Fibroblast of villous mesenchyme (primary cell): ENCODE measurements around the gene ANKRD44. TPM values are rescaled to one million over a fixed set of nuclear protein-coding genes. Genes with fewer than 3 reads are reported as not detected.
A peak's percentile ranks its signal among the peaks of the same experiment; 100 is the strongest.

Experiments used
- DNase-seq: peaks from one replicate; pipeline ENCODE4 v3.0.0-alpha.2; 2010; ENCODE audit warnings: low read depth
- H3K4me3 ChIP-seq: 2 replicates; pipeline ENCODE4 v1.5.1; 2011; ENCODE audit warnings: low read depth, mild to moderate bottlenecking, low read length
- CTCF ChIP-seq: IDR thresholded peaks from 2 replicates; pipeline ENCODE4 v1.5.1; 2012; ENCODE audit warnings: low read depth, mild to moderate bottlenecking, low read length; ENCODE audit not compliant: insufficient read depth
- total RNA-seq: library from RNA; depleted of rRNA; stranded (reverse); fragments of >200 nt; gene quantifications from 2 replicates; pipeline ENCODE4 v1.2.3, GENCODE V29; 2012

Gene ANKRD44
- total RNA-seq, 1 donor: 3.9 TPM

- no peak for DNase-seq
These were observed 125.5 kb downstream of the ANKRD44 start for GRCh38 chr2:197184959-197185586.

GRCh38 chr2:197183355-197183754, 127.2 kb downstream of the ANKRD44 start:
- DNase-seq: no peak
- no peak overlapping the region for H3K4me3 ChIP-seq
- TF ChIP-seq CTCF: no peak

More at GRCh38 chr2:197184959-197185586, 125.5 kb downstream of the ANKRD44 start:
- no peak for TF ChIP-seq CTCF
- no peak overlapping the region for H3K4me3 ChIP-seq

- no peak for DNase-seq
- TF ChIP-seq CTCF: no peak
- H3K4me3 ChIP-seq: no peak overlapping the region
These were observed 127.9 kb downstream of the ANKRD44 start for GRCh38 chr2:197182668-197183067.

GRCh38 chr2:197181491-197181890, 129.1 kb downstream of the ANKRD44 start:
- no peak for TF ChIP-seq CTCF
- DNase-seq: no peak
- no peak overlapping the region for H3K4me3 ChIP-seq

- DNase-seq: peak; percentile 28
- TF ChIP-seq CTCF: no peak
- H3K4me3 ChIP-seq: no peak overlapping the region
These were observed 130.7 kb downstream of the ANKRD44 start for GRCh38 chr2:197179744-197180498.

- no peak for TF ChIP-seq CTCF
- no peak for DNase-seq
- no peak overlapping the region for H3K4me3 ChIP-seq
These were observed 134.1 kb downstream of the ANKRD44 start for GRCh38 chr2:197176522-197176921.
